Neutrophil (primary cell): ENCODE data around the gene DCAF12.

Experiments
- H3K27ac ChIP-seq: fragments of 200-600 bp; sonication (generic); 2 replicates; pipeline ENCODE4 v1.5.1; 2016; ENCODE audit warnings: mild to moderate bottlenecking, moderate library complexity
- H3K27me3 ChIP-seq: fragments of 200-600 bp; sonication (generic); 2 replicates; pipeline ENCODE4 v1.6.0; 2016; ENCODE audit warnings: mild to moderate bottlenecking
- H3K36me3 ChIP-seq: fragments of 200-600 bp; sonication (generic); 2 replicates; pipeline ENCODE4 v1.5.1; 2017
- H3K4me1 ChIP-seq, 2 experiments: fragments of 200-600 bp in 1 of 2; sonication (generic) in 1 of 2; 1 replicate in 1 of 2; 2 replicates in 1 of 2; pipeline versions ENCODE4 v1.5.1 to v1.6.1; 2013 to 2016; ENCODE audit warnings: low read depth in 1 of 2, low read length in 1 of 2, mild to moderate bottlenecking in 1 of 2, moderate library complexity in 1 of 2; ENCODE audit not compliant: control insufficient read depth in 1 of 2, insufficient read depth in 1 of 2
- H3K4me3 ChIP-seq, 2 experiments: fragments of 200-600 bp in 1 of 2; sonication (generic) in 1 of 2; 1 replicate in 1 of 2; 2 replicates in 1 of 2; pipeline ENCODE4 v1.5.1; 2013 to 2016; ENCODE audit warnings: low read depth in 1 of 2, low read length in 1 of 2, mild to moderate bottlenecking in 1 of 2, moderate library complexity in 1 of 2
- H3K9me3 ChIP-seq: fragments of 200-600 bp; sonication (generic); 2 replicates; pipeline ENCODE4 v1.5.1; 2016
- CTCF ChIP-seq: fragments of 200-600 bp; sonication (generic); IDR thresholded peaks from 2 replicates; pipeline ENCODE4 v1.5.1; 2016; ENCODE audit warnings: antibody characterized with exemption

DCAF12 gene

DNA sequence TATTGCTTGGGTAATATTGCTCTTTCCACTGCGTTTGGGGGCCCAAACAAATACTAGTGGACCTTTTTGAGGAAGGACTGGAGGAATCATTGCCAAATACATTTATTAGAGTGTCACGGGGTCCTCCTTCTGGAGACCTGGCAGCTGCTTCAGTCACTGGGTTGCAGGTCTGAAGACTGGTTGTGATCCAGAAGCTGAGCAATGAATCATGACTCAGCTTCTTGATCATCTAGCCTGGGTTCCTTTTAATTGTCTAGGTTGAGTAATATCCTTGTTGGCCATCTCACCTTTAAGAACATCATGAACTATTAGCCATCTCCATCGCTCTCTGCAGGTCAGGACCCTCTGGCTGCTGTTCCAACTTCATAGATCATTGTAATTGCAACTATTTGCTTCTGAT, 36.9 kb upstream of the DCAF12 start:
- Histone ChIP-seq H3K27ac (peak overlapping the region; percentile 58), H3K36me3 (no peaks in the 10 kb centered on the region), H3K4me1 (peaks cover 18 to 21% of the 10 kb centered on the region in 2 experiments), H3K4me3 (peak overlapping the region; percentile 10 to 21), H3K27me3 (no peaks in the 10 kb centered on the region), H3K9me3 (no peaks in the 10 kb centered on the region)
- TF ChIP-seq CTCF: no peak

DNA sequence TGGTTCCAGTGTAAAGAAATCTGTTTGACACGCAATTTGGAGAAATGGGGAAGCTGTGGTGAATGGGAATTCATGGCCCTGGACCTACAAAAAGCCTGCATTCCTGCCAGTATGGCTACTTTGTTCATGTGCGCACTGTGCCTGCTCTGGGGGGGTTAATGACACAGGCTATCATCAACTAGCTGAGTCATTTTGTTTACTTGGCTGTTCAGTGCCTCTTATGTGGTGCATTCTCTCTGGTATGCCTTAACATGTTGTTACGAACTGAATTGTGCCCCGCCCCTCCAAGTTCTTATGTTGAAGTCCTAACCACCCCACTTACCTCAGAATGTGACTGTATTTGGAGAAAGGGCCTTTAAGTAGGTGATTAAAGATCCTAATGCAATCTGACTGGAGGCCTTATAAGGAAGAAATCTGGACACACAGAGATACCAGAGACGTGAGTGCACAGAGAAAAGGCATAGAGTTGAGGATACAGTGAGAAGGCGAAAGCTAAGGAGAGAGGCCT, 31.9 kb upstream of the DCAF12 start:
- peaks cover 5% of the 10 kb centered on the region in 2 experiments for H3K4me1 ChIP-seq
- no peak overlapping the region for H3K4me3 ChIP-seq
- no peaks in the 10 kb centered on the region for H3K36me3 ChIP-seq
- H3K27ac ChIP-seq: no peak overlapping the region
- TF ChIP-seq CTCF: no peak
- H3K9me3 ChIP-seq: no peaks in the 10 kb centered on the region
- H3K27me3 ChIP-seq: no peaks in the 10 kb centered on the region

GRCh38 chr9:34157898-34158297, 31.4 kb upstream of the DCAF12 start:
- Histone ChIP-seq H3K36me3 (no peaks in the 10 kb centered on the region), H3K9me3 (no peaks in the 10 kb centered on the region), H3K4me1 (no peaks in the 10 kb centered on the region), H3K4me3 (no peak overlapping the region), H3K27me3 (no peaks in the 10 kb centered on the region), H3K27ac (no peak overlapping the region)
- TF ChIP-seq CTCF: no peak

DNA sequence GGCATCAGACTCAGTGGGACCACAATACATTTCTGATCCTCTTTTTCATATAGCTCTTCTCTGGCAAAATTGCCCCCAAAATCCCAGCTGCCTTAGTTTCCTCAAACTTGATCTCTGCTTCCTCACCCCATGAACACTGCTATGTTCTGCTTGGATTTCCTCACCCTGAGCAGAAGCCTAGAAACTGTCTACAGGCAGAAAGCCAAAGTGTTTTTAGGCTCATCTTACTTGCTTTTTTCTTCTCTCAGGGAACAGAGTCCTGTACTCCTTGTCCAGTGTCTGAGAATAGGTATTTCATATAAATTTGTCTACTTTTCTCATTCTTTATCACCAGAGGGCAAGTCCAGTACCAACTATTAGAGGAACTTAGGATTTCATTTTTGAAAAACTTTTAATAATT, 30.8 kb upstream of the DCAF12 start:
- Histone ChIP-seq H3K4me3 (no peak overlapping the region), H3K9me3 (no peaks in the 10 kb centered on the region)

DNA sequence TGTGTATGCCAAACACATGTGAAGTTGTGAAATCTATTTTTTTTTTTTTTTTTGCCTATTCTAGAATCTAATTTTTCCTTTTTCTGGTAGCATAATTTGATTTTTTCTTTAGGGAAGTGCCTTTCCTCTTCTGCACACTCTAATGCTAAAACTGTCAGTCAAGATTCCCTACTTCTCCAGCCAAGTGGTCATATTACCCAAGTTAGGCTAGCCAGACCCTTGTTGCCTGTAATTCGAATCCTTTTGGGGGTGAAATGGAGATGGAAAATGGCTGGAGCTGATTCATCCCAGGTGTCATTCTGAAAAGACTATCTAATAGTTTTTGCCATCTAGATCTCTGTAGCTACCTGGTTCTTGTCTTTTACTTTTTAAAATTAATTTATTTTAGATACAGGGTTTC, 27.6 kb upstream of the DCAF12 start:
- peaks cover 0 to 9% of the 10 kb centered on the region in 2 experiments for H3K4me1 ChIP-seq
- H3K27me3 ChIP-seq: no peaks in the 10 kb centered on the region
- no peak overlapping the region for H3K27ac ChIP-seq
- no peaks in the 10 kb centered on the region for H3K9me3 ChIP-seq
- no peaks in the 10 kb centered on the region for H3K36me3 ChIP-seq
- H3K4me3 ChIP-seq: no peak overlapping the region
- no peak for TF ChIP-seq CTCF

More for the DNA sequence above, 30.8 kb upstream of the DCAF12 start:
- no peak for TF ChIP-seq CTCF
- Histone ChIP-seq H3K27me3 (no peaks in the 10 kb centered on the region), H3K36me3 (no peaks in the 10 kb centered on the region), H3K4me1 (peaks cover 0 to 4% of the 10 kb centered on the region in 2 experiments), H3K27ac (no peak overlapping the region)

DNA sequence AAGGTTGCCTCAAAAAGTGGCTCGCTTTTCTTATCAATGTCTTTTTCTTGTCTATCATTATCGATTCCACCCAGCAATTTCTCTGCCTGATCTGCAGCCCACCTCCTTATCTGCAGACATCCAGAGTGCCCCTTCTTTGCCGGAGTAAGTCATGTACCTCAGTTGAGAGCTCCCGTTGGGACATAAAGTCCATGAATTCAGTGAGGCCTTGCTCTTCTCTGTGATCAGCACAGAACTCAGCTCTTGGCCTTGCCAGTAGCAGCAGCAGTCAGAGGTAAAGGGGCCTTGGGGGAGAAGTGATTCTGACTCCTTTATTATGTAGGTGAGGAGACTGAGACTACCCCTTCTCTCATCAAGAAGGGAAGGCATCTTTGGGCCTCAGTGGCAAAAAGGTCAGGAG, 24.9 kb upstream of the DCAF12 start:
- H3K4me1 ChIP-seq: peaks cover 0 to 9% of the 10 kb centered on the region in 2 experiments
- no peaks in the 10 kb centered on the region for H3K27me3 ChIP-seq
- H3K36me3 ChIP-seq: no peaks in the 10 kb centered on the region
- no peaks in the 10 kb centered on the region for H3K9me3 ChIP-seq
- no peak for TF ChIP-seq CTCF
- no peak overlapping the region for H3K4me3 ChIP-seq
- no peak overlapping the region for H3K27ac ChIP-seq
